ENCODE results near the gene P2RY14.

P2RY14 gene

DNA sequence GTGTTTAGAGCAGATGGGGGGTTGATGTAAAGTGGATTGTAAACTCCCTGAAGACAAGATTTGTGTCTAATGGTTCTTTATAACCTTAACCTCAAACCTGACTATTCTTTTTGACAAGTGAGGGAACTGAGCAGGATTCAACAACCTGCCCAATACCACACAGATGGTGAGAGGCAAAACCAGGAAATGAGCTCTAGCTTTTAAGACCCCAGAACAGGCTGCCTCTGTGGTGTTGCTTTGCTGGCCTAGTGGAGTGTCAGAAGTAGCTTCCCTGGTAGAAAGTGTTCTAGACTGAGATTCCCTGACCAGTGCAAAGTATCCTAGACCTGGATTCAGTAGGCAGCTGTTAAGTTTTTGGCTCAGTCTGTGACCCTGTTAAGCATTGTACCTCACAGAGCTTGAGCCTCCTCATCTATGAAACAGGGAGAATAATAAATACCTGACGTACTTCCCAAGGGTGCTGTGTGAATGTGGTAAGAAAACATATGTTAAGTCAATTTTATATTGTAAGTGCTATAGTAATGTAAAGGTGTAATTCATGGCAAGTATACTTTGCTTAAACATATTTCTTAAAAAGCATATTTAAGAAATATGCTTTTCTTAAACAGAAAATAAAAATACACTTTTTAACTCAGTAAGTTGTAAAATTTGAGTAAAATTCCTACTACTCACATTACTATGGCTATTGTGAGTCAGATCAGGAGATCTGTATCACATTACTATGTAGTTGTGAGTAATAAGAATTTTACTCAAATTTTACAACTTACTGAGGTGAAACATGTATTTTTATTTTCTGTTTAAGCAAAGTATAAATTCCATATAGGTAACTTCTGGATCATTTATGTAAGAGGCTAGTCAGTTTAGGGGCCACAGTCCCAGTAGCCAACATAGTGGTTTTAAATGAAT lies 29.5 kb upstream of the P2RY14 start:
- Histone ChIP-seq H3K9me3 (no peaks in the 10 kb centered on the region), H3K4me1 (ENCODE audit: control insufficient read depth in 1 of 2, insufficient read depth in 1 of 2, low read depth in 1 of 2, low read length in 1 of 2) (no peaks in the 10 kb centered on the region), H3K4me3 (ENCODE audit: low read depth in 1 of 2, low read length in 1 of 2) (no peak overlapping the region), H3K27ac (no peak overlapping the region), H3K36me3 (no peaks in the 10 kb centered on the region), H3K27me3 (no peaks in the 10 kb centered on the region)
- TF ChIP-seq CTCF (IDR thresholded peaks at IDR 0.05), result no peak

- H3K9me3 ChIP-seq, result no peaks in the 10 kb centered on the region
- no peak overlapping the region for H3K27ac ChIP-seq
- H3K36me3 ChIP-seq, result no peaks in the 10 kb centered on the region
- no peaks in the 10 kb centered on the region for H3K4me1 ChIP-seq (ENCODE audit: control insufficient read depth in 1 of 2, insufficient read depth in 1 of 2, low read depth in 1 of 2, low read length in 1 of 2)
- H3K4me3 ChIP-seq (ENCODE audit: low read depth in 1 of 2, low read length in 1 of 2), result no peak overlapping the region
- no peak for TF ChIP-seq CTCF (IDR thresholded peaks at IDR 0.05)
- H3K27me3 ChIP-seq, result no peaks in the 10 kb centered on the region
These were observed 28.8 kb upstream of the P2RY14 start for GRCh38 chr3:151307131-151307530.

DNA sequence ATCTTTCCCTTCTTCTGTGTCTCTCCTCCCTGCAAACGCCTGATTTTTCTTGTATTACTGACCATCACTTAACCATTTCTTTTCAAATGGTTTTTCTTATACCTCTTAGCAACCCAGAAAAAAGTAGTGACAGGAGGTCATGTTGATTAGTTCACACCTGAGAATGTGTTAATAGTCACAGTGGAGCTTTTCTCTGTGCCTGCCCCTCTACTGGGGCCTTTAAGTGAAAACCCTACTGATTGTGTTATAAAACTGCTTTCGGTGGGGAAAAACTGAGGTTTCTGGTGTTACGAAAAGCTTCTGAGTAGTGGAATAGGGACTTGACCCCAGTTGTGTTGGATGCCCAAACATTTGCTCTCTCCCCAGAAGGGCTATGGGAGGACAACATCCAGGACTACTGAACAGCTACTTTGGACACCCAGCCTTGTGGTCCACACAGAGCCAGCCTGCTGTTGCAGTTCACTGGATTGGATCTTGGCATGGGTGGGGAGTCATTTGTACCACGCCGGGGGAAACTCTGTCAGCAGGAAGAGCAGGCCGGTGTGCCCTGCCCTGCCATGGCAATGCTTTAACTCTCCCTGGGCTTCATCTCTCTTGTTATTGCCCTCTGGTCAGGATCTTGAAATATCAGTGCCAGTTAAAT lies 27.9 kb upstream of the P2RY14 start:
- no peak overlapping the region for H3K27ac ChIP-seq
- H3K36me3 ChIP-seq, result no peaks in the 10 kb centered on the region
- H3K9me3 ChIP-seq, result no peaks in the 10 kb centered on the region
- no peaks in the 10 kb centered on the region for H3K4me1 ChIP-seq (ENCODE audit: control insufficient read depth in 1 of 2, insufficient read depth in 1 of 2, low read depth in 1 of 2, low read length in 1 of 2)
- no peak for TF ChIP-seq CTCF (IDR thresholded peaks at IDR 0.05)
- H3K27me3 ChIP-seq, result no peaks in the 10 kb centered on the region
- H3K4me3 ChIP-seq (ENCODE audit: low read depth in 1 of 2, low read length in 1 of 2), result no peak overlapping the region

DNA sequence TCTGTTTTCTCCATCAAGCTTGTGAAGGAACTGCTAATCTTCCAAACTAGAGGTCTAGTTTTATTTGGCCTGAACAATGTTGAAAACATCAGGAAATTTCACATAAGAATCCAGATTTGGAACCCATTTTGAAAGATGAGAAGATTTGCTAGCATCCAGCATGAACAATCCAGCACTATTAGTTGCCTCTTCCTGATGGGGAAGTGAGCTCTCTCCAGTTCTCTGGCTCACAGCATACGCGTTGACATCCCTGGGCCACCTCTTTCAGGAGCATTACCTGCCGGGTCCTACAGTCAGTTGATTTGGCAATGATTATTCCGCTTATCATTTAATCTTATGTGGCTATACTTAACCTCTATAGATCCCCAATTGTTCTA lies 27.4 kb upstream of the P2RY14 start:
- no peaks in the 10 kb centered on the region for H3K4me1 ChIP-seq (ENCODE audit: control insufficient read depth in 1 of 2, insufficient read depth in 1 of 2, low read depth in 1 of 2, low read length in 1 of 2)
- H3K27me3 ChIP-seq, result no peaks in the 10 kb centered on the region
- no peaks in the 10 kb centered on the region for H3K36me3 ChIP-seq
- H3K4me3 ChIP-seq (ENCODE audit: low read depth in 1 of 2, low read length in 1 of 2), result no peak overlapping the region
- no peak for TF ChIP-seq CTCF (IDR thresholded peaks at IDR 0.05)
- H3K9me3 ChIP-seq, result no peaks in the 10 kb centered on the region
- no peak overlapping the region for H3K27ac ChIP-seq

DNA sequence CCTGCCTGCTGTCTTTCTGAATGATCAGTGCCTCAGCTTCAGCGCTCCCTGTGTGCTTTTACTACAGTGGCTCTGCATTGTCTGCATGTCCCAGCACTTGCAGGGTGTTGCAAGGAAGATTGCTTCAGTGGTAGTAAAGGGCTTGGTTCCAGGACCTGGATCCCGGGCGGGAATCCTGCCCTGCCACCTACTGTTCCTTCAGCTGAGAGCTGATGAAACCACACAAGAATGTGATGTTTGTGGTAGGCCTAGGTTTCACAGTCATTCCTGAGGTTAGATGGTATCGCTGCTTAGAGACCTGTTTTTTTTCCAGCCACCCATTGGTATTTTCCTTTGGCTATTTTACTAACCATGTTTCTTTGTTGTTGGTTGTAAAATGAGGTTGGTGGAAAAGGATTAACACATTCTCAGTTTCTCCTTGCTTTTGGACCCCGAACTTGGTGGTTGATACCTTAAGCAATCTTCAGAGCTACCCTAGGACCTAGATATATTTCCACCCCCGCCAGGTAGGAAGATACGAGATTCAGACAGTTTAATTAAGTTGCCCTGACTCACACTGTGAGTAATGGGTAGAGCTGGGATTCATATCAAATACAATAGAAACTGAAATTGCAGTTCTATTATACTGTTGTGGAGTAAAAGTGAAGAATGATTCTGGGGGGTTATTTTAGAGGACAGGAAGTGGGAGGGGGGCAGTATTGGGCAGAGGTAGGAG lies 26.9 kb upstream of the P2RY14 start:
- no peaks in the 10 kb centered on the region for H3K36me3 ChIP-seq
- no peaks in the 10 kb centered on the region for H3K9me3 ChIP-seq
- H3K27ac ChIP-seq, result no peak overlapping the region
- no peaks in the 10 kb centered on the region for H3K4me1 ChIP-seq (ENCODE audit: control insufficient read depth in 1 of 2, insufficient read depth in 1 of 2, low read depth in 1 of 2, low read length in 1 of 2)
- H3K4me3 ChIP-seq (ENCODE audit: low read depth in 1 of 2, low read length in 1 of 2), result no peak overlapping the region
- no peaks in the 10 kb centered on the region for H3K27me3 ChIP-seq
- TF ChIP-seq CTCF (IDR thresholded peaks at IDR 0.05), result no peak

Measured in neutrophil (primary cell).